NT2/D1 (cell line): ENCODE measurements around the gene HBQ1.

Experiments used
- SUZ12 ChIP-seq: IDR thresholded peaks from 2 replicates; pipeline ENCODE4 v1.6.1; 2011; ENCODE audit not compliant: insufficient read length, insufficient read depth; ENCODE audit errors: extremely low read depth
- YY1 ChIP-seq: IDR thresholded peaks from 2 replicates; pipeline ENCODE4 v1.6.1; 2011; ENCODE audit not compliant: insufficient read length, insufficient read depth
- ZNF274 ChIP-seq: IDR thresholded peaks from 2 replicates; pipeline ENCODE4 v1.6.1; 2011; ENCODE audit warnings: mild to moderate bottlenecking, low read depth, low read length

GRCh38 chr16:143047-143446, 37.2 kb upstream of the HBQ1 start:
- no peak for TF ChIP-seq ZNF274
- TF ChIP-seq YY1, result no peak
- TF ChIP-seq SUZ12, result no peak
